ENCODE measurements around the gene ARHGAP30.
"Not testable (repeated sequence)": the region's sequence is repeated elsewhere in the genome, so short reads cannot be mapped to it uniquely, and the experiment has no call there.

The ARHGAP30 gene, protein sequence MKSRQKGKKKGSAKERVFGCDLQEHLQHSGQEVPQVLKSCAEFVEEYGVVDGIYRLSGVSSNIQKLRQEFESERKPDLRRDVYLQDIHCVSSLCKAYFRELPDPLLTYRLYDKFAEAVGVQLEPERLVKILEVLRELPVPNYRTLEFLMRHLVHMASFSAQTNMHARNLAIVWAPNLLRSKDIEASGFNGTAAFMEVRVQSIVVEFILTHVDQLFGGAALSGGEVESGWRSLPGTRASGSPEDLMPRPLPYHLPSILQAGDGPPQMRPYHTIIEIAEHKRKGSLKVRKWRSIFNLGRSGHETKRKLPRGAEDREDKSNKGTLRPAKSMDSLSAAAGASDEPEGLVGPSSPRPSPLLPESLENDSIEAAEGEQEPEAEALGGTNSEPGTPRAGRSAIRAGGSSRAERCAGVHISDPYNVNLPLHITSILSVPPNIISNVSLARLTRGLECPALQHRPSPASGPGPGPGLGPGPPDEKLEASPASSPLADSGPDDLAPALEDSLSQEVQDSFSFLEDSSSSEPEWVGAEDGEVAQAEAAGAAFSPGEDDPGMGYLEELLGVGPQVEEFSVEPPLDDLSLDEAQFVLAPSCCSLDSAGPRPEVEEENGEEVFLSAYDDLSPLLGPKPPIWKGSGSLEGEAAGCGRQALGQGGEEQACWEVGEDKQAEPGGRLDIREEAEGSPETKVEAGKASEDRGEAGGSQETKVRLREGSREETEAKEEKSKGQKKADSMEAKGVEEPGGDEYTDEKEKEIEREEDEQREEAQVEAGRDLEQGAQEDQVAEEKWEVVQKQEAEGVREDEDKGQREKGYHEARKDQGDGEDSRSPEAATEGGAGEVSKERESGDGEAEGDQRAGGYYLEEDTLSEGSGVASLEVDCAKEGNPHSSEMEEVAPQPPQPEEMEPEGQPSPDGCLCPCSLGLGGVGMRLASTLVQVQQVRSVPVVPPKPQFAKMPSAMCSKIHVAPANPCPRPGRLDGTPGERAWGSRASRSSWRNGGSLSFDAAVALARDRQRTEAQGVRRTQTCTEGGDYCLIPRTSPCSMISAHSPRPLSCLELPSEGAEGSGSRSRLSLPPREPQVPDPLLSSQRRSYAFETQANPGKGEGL

DNA sequence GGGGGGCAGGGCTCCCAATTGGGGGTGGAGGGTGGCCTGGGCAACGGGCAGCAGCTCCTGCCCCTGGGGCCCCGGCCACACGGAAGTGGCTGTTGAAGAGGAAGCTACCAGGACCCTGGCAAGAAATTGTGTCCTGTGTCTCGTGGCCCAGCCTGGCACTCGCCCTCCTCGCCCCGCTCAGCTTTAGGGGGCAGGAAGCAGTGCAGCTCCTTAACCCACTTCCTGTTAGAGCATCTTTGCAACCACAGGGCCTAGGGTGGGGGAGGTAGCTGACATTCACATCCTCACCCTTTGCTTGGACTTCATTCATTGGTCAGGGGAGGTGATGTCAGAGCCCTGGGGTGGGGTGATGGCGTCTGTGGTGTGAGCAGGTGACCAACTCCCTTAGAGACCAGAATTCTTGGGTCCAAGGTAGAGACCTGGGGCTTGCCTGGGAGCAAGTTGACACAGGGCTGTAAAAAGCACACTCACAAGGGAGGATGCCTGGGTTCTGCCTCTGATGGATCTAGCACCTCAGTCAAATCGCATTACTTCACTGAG lies at the start of gene ARHGAP30:
Gene ARHGAP30 (minus strand): TSS at position 161 of the 540 bp plus-strand sequence. CDS start 267 bp downstream, outside the sequence.
- H3K4me3 ChIP-seq (ENCODE audit: low read depth, low read length), result peak within 1 kb of the TSS; percentile 98
- TF ChIP-seq CTCF (IDR thresholded peaks at IDR 0.05; ENCODE audit: borderline replicate concordance, insufficient read depth, low read depth, low read length), result no peak

- TF ChIP-seq CTCF (IDR thresholded peaks at IDR 0.05; ENCODE audit: borderline replicate concordance, insufficient read depth, low read depth, low read length), result no peak
- H3K4me3 ChIP-seq (ENCODE audit: low read depth, low read length), result peak within 1 kb of the TSS; percentile 100
Observed at GRCh38 chr1:161117759-161118581, 48.3 kb upstream of the ARHGAP30 start, which contains the start of the genes NIT1 and PFDN2. NIT1 (plus strand) TSS chr1:161118105; CDS start chr1:161118177, 72 bp downstream. PFDN2 (minus strand) TSS chr1:161118037; CDS start chr1:161118026, 11 bp downstream.

GRCh38 chr1:161115961-161116360 lies 46.3 kb upstream of the ARHGAP30 start:
- H3K4me3 ChIP-seq (ENCODE audit: low read depth, low read length), result not testable (repeated sequence)

- H3K4me3 ChIP-seq (ENCODE audit: low read depth, low read length), result no peak overlapping the region
- TF ChIP-seq CTCF (IDR thresholded peaks at IDR 0.05; ENCODE audit: borderline replicate concordance, insufficient read depth, low read depth, low read length), result no peak
Observed at GRCh38 chr1:161115132-161115711, 45.5 kb upstream of the ARHGAP30 start.

GRCh38 chr1:161114556-161114955 lies 44.9 kb upstream of the ARHGAP30 start:
- TF ChIP-seq CTCF (IDR thresholded peaks at IDR 0.05; ENCODE audit: borderline replicate concordance, insufficient read depth, low read depth, low read length), result no peak
- H3K4me3 ChIP-seq (ENCODE audit: low read depth, low read length), result no peak overlapping the region

- TF ChIP-seq CTCF (IDR thresholded peaks at IDR 0.05; ENCODE audit: borderline replicate concordance, insufficient read depth, low read depth, low read length), result no peak
- H3K4me3 ChIP-seq (ENCODE audit: low read depth, low read length), result no peak overlapping the region
Observed at GRCh38 chr1:161113915-161114314, 44.2 kb upstream of the ARHGAP30 start.
